Ureter (tissue), 1 donor: ENCODE measurements around the gene COL4A2. TPM values are rescaled to one million over a fixed set of nuclear protein-coding genes. Genes with fewer than 3 reads are reported as not detected.

Experiments
- DNase-seq: peaks from one replicate; pipeline ENCODE4 v3.0.0-alpha.2; 2020; ENCODE audit warnings: low spot score
- total RNA-seq: library from RNA; stranded (reverse); gene quantifications from one replicate; pipeline ENCODE4 v1.2.4, GENCODE V29; 2023
- donor health status: DM: yes; HTN: yes; CAD: no.

Gene COL4A2
- total RNA-seq, 1 donor from 2014 or later: 227 TPM

GRCh38 chr13:110272227-110272626 is 34.9 kb upstream of the COL4A2 start:
- peak; percentile 34 for DNase-seq

GRCh38 chr13:110272651-110273050 is 34.4 kb upstream of the COL4A2 start:
- peak; percentile 12 for DNase-seq

GRCh38 chr13:110273254-110273653 is 33.8 kb upstream of the COL4A2 start:
- DNase-seq: no peak

- DNase-seq: peak; percentile 20
Measured at GRCh38 chr13:110274687-110275086, 32.4 kb upstream of the COL4A2 start.

- no peak for DNase-seq
Measured at GRCh38 chr13:110275931-110276552, 31.0 kb upstream of the COL4A2 start.

- DNase-seq: no peak
Measured at GRCh38 chr13:110276553-110276950, 30.5 kb upstream of the COL4A2 start.

GRCh38 chr13:110277357-110277975 is 29.6 kb upstream of the COL4A2 start:
- peak; percentile 14 for DNase-seq

GRCh38 chr13:110278859-110279258 is 28.2 kb upstream of the COL4A2 start:
- DNase-seq: no peak

GRCh38 chr13:110279684-110280083 is 27.4 kb upstream of the COL4A2 start:
- no peak for DNase-seq

GRCh38 chr13:110280231-110280813 is 26.8 kb upstream of the COL4A2 start:
- no peak for DNase-seq

- DNase-seq: no peak
Measured at GRCh38 chr13:110280985-110281688, 25.9 kb upstream of the COL4A2 start.

- no peak for DNase-seq
Measured at GRCh38 chr13:110281736-110282135, 25.3 kb upstream of the COL4A2 start.

GRCh38 chr13:110282316-110282841 is 24.7 kb upstream of the COL4A2 start:
- no peak for DNase-seq

GRCh38 chr13:110283736-110284517 is 23.2 kb upstream of the COL4A2 start:
- no peak for DNase-seq

GRCh38 chr13:110284779-110285484 is 22.2 kb upstream of the COL4A2 start:
- DNase-seq: peak; percentile 2

GRCh38 chr13:110285991-110286832 is 20.9 kb upstream of the COL4A2 start:
- no peak for DNase-seq

GRCh38 chr13:110286833-110287819 is 20.0 kb upstream of the COL4A2 start:
- DNase-seq: no peak

GRCh38 chr13:110289174-110289573 is 17.9 kb upstream of the COL4A2 start:
- no peak for DNase-seq

GRCh38 chr13:110289661-110290060 is 17.4 kb upstream of the COL4A2 start:
- DNase-seq: no peak
